ENCODE results near the gene MLLT3. TPM values are rescaled to one million over a fixed set of nuclear protein-coding genes. Genes with fewer than 3 reads are reported as not detected.

MLLT3 gene
- total RNA-seq, 1 experiment from 2014 or later = 13.0 TPM

GRCh38 chr9:20379804-20380225 lies 242.5 kb downstream of the MLLT3 start:
- no peak for DNase-seq (ENCODE audit: low spot score)

- no peak for DNase-seq (ENCODE audit: low spot score)
These were observed 243.4 kb downstream of the MLLT3 start for GRCh38 chr9:20378851-20379250.

- no peak for DNase-seq (ENCODE audit: low spot score)
These were observed 244.5 kb downstream of the MLLT3 start for GRCh38 chr9:20377790-20378189.

GRCh38 chr9:20376731-20377375 lies 245.4 kb downstream of the MLLT3 start:
- DNase-seq (ENCODE audit: low spot score) = no peak

- no peak for DNase-seq (ENCODE audit: low spot score)
These were observed 246.3 kb downstream of the MLLT3 start for GRCh38 chr9:20376042-20376441.

GRCh38 chr9:20373263-20373662 lies 249.0 kb downstream of the MLLT3 start:
- no peak for DNase-seq (ENCODE audit: low spot score)

- no peak for DNase-seq (ENCODE audit: low spot score)
These were observed 252.9 kb downstream of the MLLT3 start for GRCh38 chr9:20369391-20369790.

- no peak for DNase-seq (ENCODE audit: low spot score)
These were observed 254.4 kb downstream of the MLLT3 start for GRCh38 chr9:20367855-20368254.

- no peak for DNase-seq (ENCODE audit: low spot score)
These were observed 257.3 kb downstream of the MLLT3 start for GRCh38 chr9:20364959-20365358.

- no peak for DNase-seq (ENCODE audit: low spot score)
These were observed 259.1 kb downstream of the MLLT3 start for GRCh38 chr9:20363233-20363632.

GRCh38 chr9:20361656-20362570 lies 260.4 kb downstream of the MLLT3 start:
- DNase-seq (ENCODE audit: low spot score) = no peak

- DNase-seq (ENCODE audit: low spot score) = no peak
These were observed 261.1 kb downstream of the MLLT3 start for GRCh38 chr9:20361229-20361628.

GRCh38 chr9:20358207-20358606 lies 264.1 kb downstream of the MLLT3 start:
- no peak for DNase-seq (ENCODE audit: low spot score)

- DNase-seq (ENCODE audit: low spot score) = no peak
These were observed 265.3 kb downstream of the MLLT3 start for GRCh38 chr9:20357037-20357432.

GRCh38 chr9:20356403-20357036 lies 265.8 kb downstream of the MLLT3 start:
- DNase-seq (ENCODE audit: low spot score) = peak; percentile 78

GRCh38 chr9:20355022-20355421 lies 267.3 kb downstream of the MLLT3 start:
- peak; percentile 3 for DNase-seq (ENCODE audit: low spot score)

- no peak for DNase-seq (ENCODE audit: low spot score)
These were observed 268.2 kb downstream of the MLLT3 start for GRCh38 chr9:20353931-20354652.

GRCh38 chr9:20353524-20353923 lies 268.8 kb downstream of the MLLT3 start:
- DNase-seq (ENCODE audit: low spot score) = no peak

- no peak for DNase-seq (ENCODE audit: low spot score)
These were observed 269.7 kb downstream of the MLLT3 start for GRCh38 chr9:20352591-20352990.

GRCh38 chr9:20351715-20352114 lies 270.6 kb downstream of the MLLT3 start:
- DNase-seq (ENCODE audit: low spot score) = no peak

- no peak for DNase-seq (ENCODE audit: low spot score)
These were observed 272.7 kb downstream of the MLLT3 start for GRCh38 chr9:20349568-20349967.

- DNase-seq (ENCODE audit: low spot score) = no peak
These were observed 279.0 kb downstream of the MLLT3 start for GRCh38 chr9:20343325-20343724.
